ENCODE results near the gene RIMS4. TPM values are rescaled to one million over a fixed set of nuclear protein-coding genes. Genes with fewer than 3 reads are reported as not detected.

The RIMS4 gene
- total RNA-seq, result 10 to 100 TPM in 1 of 2 donors, 1 to 10 TPM in 1; 1.0 to 61.9 TPM

DNA sequence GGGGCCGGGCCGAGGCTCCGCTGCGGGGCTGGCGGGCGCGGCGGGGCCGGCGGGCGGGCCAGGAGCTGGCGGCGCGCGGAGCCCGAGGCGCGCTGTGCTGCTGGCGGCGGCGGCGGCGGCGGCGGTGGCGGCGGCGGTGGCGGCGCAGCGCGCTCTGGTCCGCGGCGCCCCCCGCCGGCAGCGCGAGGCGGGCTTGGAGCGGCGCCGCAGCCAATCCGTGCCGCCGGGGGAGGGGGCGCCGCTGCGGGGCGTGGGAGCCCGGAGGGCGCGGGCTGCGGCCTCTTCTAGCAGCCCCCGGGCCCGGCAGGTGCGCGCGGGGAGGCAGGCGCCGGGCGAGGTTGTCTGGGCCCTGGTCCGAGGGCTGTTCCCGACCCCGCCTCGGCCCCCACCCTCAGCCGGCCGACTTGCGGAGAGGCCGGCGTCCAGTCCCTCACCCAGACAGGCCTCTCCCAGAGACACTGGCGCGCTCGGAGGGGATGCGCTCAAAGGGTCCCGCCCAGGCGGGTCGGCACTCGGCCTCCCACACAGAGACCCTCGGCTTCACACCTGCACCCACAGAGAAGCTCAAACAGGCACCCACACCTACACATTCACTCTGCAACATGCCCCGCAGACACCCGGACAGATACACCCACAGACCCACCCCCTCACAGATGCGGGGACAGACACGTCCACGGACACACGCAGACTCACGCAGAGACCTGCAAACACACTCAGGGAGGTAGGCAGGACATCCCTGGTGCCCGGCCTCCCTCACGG is at the start of gene RIMS4:
Gene RIMS4, minus strand, starts transcription at position 156 of the 759 bp plus-strand sequence. CDS start 275 bp downstream, outside the sequence.
- peak within 1 kb of the TSS; percentile 16 to 26 for H3K4me3 ChIP-seq

DNA sequence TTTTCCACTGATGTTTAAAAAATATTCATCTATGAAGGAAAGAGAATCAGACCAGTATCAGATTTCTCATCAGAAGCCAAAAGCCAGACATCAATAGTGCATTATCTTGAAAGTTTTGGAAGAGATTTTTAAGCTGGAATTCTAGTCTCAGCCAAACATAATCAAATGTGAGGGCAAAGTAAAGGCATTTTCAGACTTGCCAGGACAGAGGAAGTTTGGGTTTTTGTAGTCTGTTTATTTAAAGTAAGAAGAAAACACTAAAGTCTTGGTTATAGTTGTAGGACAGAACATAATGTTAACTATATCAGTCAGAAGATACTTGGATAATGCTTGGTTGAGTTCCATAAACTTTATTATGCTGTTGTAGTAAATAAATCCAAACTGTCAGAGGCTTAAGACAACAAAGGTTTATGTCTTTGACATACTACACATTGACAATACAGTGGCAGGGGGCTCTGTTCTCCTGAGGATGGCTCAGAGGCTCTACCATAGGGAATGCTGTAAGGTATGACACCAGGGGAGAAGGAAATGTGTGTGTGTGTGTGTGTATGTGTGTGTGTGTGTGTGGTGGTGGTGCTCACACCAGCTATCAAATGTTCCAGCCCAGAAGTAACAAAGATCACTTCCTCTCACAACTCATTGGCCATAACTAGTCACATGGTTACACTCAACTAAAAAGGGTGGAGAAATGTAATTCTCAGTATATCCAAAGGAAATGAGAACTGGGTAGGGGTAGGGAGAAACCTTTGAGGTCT is 48.4 kb upstream of the RIMS4 start:
- DNase-seq (ENCODE audit: low spot score), result no peak
- TF ChIP-seq POLR2A (IDR thresholded peaks at IDR 0.05) (no peak), POLR2AphosphoS5 (IDR thresholded peaks at IDR 0.05) (no peak)
- TF ChIP-seq, protein P1, sequence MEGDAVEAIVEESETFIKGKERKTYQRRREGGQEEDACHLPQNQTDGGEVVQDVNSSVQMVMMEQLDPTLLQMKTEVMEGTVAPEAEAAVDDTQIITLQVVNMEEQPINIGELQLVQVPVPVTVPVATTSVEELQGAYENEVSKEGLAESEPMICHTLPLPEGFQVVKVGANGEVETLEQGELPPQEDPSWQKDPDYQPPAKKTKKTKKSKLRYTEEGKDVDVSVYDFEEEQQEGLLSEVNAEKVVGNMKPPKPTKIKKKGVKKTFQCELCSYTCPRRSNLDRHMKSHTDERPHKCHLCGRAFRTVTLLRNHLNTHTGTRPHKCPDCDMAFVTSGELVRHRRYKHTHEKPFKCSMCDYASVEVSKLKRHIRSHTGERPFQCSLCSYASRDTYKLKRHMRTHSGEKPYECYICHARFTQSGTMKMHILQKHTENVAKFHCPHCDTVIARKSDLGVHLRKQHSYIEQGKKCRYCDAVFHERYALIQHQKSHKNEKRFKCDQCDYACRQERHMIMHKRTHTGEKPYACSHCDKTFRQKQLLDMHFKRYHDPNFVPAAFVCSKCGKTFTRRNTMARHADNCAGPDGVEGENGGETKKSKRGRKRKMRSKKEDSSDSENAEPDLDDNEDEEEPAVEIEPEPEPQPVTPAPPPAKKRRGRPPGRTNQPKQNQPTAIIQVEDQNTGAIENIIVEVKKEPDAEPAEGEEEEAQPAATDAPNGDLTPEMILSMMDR (IDR thresholded peaks at IDR 0.05), result no peak
- Histone ChIP-seq H3K27ac (no peak overlapping the region), H3K27me3 (replicated peaks; ENCODE audit: insufficient read depth) (no peaks in the 10 kb centered on the region), H3K4me1 (replicated peaks) (no peaks in the 10 kb centered on the region), H3K9me3 (no peaks in the 10 kb centered on the region), H3K36me3 (no peaks in the 10 kb centered on the region), H3K4me3 (no peak overlapping the region)
- intact Hi-C loops (cut with DNase I), result loop anchor here (5.0 kb wide), 1 partner anchor 51 kb away; no protein-coding TSS in a partner anchor

More for the DNA sequence above, at the start of gene RIMS4:
- DNase-seq (ENCODE audit: low spot score), result no peak
- H3K27ac ChIP-seq, result no peak within 1 kb of the TSS
- peaks cover 8% of the 10 kb centered on the region for H3K27me3 ChIP-seq (replicated peaks; ENCODE audit: insufficient read depth)
- WGBS, result 14% methylated on average over 23 of the region's 89 CpGs
- H3K36me3 ChIP-seq, result no peaks in the 10 kb centered on the region
- H3K9me3 ChIP-seq, result no peaks in the 10 kb centered on the region
- no peaks in the 10 kb centered on the region for H3K4me1 ChIP-seq (replicated peaks)
- intact Hi-C loops (cut with DNase I), result no loop called here
- no peak for TF ChIP-seq POLR2AphosphoS5 (IDR thresholded peaks at IDR 0.05)
- TF ChIP-seq POLR2A (IDR thresholded peaks at IDR 0.05), result no peak
- TF ChIP-seq, protein P1 (IDR thresholded peaks at IDR 0.05), result no peak

DNA sequence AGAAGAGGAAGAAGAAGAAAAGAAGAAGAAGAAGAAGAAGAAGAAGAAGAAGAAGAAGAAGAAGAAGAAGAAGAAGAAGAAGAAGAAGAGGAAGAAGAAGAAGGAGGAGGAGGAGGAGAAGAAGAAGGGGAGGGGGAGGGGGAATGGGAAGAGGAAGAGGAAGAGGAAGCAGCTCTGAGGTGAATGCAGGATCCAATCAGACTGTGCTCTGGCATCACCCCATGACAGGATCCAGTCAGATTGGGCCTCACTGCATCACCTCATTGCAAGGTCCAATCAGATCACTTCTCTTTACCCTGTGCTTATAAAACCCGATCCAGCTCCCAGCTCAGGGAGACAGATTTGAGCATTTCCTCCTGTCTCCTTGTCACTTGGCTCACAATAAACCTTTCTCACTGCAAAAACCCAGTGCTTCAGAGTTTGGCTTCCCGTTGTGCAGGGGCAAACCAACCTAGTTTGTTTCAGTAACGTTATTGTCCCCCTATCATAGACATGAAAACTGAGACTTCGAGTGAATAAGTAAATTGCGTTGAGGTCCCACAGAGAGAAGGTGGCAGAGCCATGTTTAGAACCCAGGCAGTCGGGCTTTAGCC is 46.6 kb upstream of the RIMS4 start:
- H3K27me3 ChIP-seq (replicated peaks; ENCODE audit: insufficient read depth), result no peaks in the 10 kb centered on the region
- H3K27ac ChIP-seq, result no peak overlapping the region
- no peaks in the 10 kb centered on the region for H3K9me3 ChIP-seq
- TF ChIP-seq POLR2A (IDR thresholded peaks at IDR 0.05), result no peak
- intact Hi-C loops (cut with DNase I), result loop anchor here (5.0 kb wide), 1 partner anchor 50 kb away; no protein-coding TSS in a partner anchor
- no peak overlapping the region for H3K4me3 ChIP-seq
- no peaks in the 10 kb centered on the region for H3K36me3 ChIP-seq
- no peak for DNase-seq (ENCODE audit: low spot score)
- 81% methylated on average over 6 of the region's 6 CpGs for WGBS
- H3K4me1 ChIP-seq (replicated peaks), result no peaks in the 10 kb centered on the region

GRCh38 chr20:44856442-44856841 is 46.1 kb upstream of the RIMS4 start:
- Histone ChIP-seq H3K4me1 (replicated peaks) (no peaks in the 10 kb centered on the region), H3K27me3 (replicated peaks; ENCODE audit: insufficient read depth) (no peaks in the 10 kb centered on the region), H3K9me3 (no peaks in the 10 kb centered on the region), H3K27ac (no peak overlapping the region), H3K36me3 (no peaks in the 10 kb centered on the region), H3K4me3 (no peak overlapping the region)
- 59% methylated on average over 2 of the region's 2 CpGs for WGBS
- TF ChIP-seq, protein P1 (IDR thresholded peaks at IDR 0.05), result no peak
- TF ChIP-seq POLR2A (IDR thresholded peaks at IDR 0.05) (no peak), POLR2AphosphoS5 (IDR thresholded peaks at IDR 0.05) (no peak)
- no peak for DNase-seq (ENCODE audit: low spot score)
- intact Hi-C loops (cut with DNase I), result loop anchor here (5.0 kb wide), 1 partner anchor 49 kb away; no protein-coding TSS in a partner anchor

GRCh38 chr20:44851545-44851944 is 41.2 kb upstream of the RIMS4 start:
- H3K4me3 ChIP-seq, result no peak overlapping the region
- no peaks in the 10 kb centered on the region for H3K9me3 ChIP-seq
- DNase-seq (ENCODE audit: low spot score), result peak; percentile 33
- no peak overlapping the region for H3K27ac ChIP-seq
- H3K36me3 ChIP-seq, result no peaks in the 10 kb centered on the region
- no peaks in the 10 kb centered on the region for H3K4me1 ChIP-seq (replicated peaks)
- no peaks in the 10 kb centered on the region for H3K27me3 ChIP-seq (replicated peaks; ENCODE audit: insufficient read depth)
- 39% methylated on average over 3 of the region's 3 CpGs for WGBS
- TF ChIP-seq, protein P1 (IDR thresholded peaks at IDR 0.05), result peak in 1 of 4 experiments; percentile 41
- TF ChIP-seq POLR2AphosphoS5 (IDR thresholded peaks at IDR 0.05) (peak; percentile 72), POLR2A (IDR thresholded peaks at IDR 0.05) (no peak)
- intact Hi-C loops (cut with DNase I), result no loop called here

Measured in prostate gland (tissue), 2 donors.